Activated CD4-positive, alpha-beta T cell treated with anti-CD3 and anti-CD28 coated beads, Interleukin-2, Interleukin-6, amounts not matched to agents 100 ng/mL and 50 ng/mL, durations not matched to agents 16 hours and 8 hours (primary cell): ENCODE results near the gene CREB3L1.

ENCODE experiments used
- DNase-seq: peaks from one replicate; pipeline ENCODE4 v3.0.0-alpha.2; 2020

CREB3L1 gene

GRCh38 chr11:46367244-46367915, 89.9 kb downstream of the CREB3L1 start:
- peak; percentile 79 for DNase-seq

DNA sequence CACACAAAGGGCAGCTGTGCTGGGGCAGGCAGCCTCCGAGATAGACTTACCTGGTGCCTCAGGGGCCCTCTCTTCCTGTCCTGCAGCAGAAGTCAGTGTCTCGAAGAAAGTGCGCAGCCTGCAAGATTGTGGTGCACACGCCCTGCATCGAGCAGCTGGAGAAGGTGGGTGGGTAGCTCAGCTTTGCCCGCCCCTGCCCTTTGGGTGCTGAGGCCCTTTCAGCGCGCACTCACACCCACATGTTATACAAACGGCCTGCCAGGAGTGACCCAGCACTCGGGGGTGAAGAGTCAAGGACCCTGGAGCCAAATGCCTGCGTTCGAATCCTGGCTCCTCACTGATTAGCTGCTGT, 90.4 kb downstream of the CREB3L1 start:
- no peak for DNase-seq

- peak; percentile 70 for DNase-seq
Measured at GRCh38 chr11:46369458-46370152, 92.1 kb downstream of the CREB3L1 start.

DNA sequence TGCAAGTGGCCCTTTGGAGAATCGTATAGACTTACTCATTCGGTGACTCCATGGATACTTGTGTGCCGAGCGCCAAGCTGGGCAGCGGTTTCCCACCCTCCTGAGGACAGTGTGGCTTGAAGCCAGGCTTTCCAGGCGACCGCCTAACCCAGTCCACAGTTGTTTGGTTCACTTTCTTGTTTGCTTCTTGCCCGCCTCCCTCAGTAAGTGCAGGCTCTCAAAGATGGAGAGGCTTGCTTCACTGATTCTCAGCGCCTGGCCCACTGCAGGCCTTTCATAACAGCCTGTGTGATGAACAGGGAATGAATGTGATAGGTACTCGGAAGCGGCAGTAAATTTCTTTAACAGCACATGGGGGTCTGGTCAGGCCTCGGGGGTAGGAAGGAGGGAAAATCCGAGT, 92.8 kb downstream of the CREB3L1 start:
- no peak for DNase-seq
